Activated CD4-positive, alpha-beta T cell treated with anti-CD3 and anti-CD28 coated beads, Interleukin-2, amount 50 U/mL, for 1 hour (primary cell): ENCODE data around the gene SRC.

Experiments
- DNase-seq: peaks from one replicate; pipeline ENCODE4 v3.0.0-alpha.2; 2020

Gene SRC

GRCh38 chr20:37385176-37385575 lies 39.2 kb downstream of the SRC start:
- DNase-seq = no peak

GRCh38 chr20:37385659-37386504 lies 39.9 kb downstream of the SRC start:
- DNase-seq = no peak

GRCh38 chr20:37386505-37387251 lies 40.7 kb downstream of the SRC start:
- DNase-seq = no peak

GRCh38 chr20:37387519-37388269 lies 41.8 kb downstream of the SRC start:
- DNase-seq = no peak

GRCh38 chr20:37388831-37389230 lies 42.9 kb downstream of the SRC start:
- DNase-seq = no peak

GRCh38 chr20:37389241-37389747 lies 43.4 kb downstream of the SRC start:
- no peak for DNase-seq

- no peak for DNase-seq
Measured at GRCh38 chr20:37389844-37390275, 43.9 kb downstream of the SRC start.

- DNase-seq = no peak
Measured at GRCh38 chr20:37390503-37390890, 44.6 kb downstream of the SRC start.

GRCh38 chr20:37390891-37391525 lies 45.1 kb downstream of the SRC start:
- no peak for DNase-seq

GRCh38 chr20:37392441-37393195 lies 46.7 kb downstream of the SRC start:
- DNase-seq = no peak

GRCh38 chr20:37393196-37393862 lies 47.4 kb downstream of the SRC start:
- no peak for DNase-seq

GRCh38 chr20:37393863-37394542 lies 48.1 kb downstream of the SRC start:
- DNase-seq = no peak

GRCh38 chr20:37394543-37395409 lies 48.8 kb downstream of the SRC start:
- no peak for DNase-seq

GRCh38 chr20:37395410-37395797 lies 49.5 kb downstream of the SRC start:
- no peak for DNase-seq

- no peak for DNase-seq
Measured at GRCh38 chr20:37395921-37396415, 50.0 kb downstream of the SRC start.

GRCh38 chr20:37396416-37397075 lies 50.6 kb downstream of the SRC start:
- DNase-seq = no peak

- DNase-seq = no peak
Measured at GRCh38 chr20:37397076-37397953, 51.4 kb downstream of the SRC start.
